CD4-positive, alpha-beta T cell treated with Interleukin-2 at 100 ng/mL for 4 hours (primary cell): ENCODE results near the gene TMEM43.
"Not testable (repeated sequence)": the region's sequence is repeated elsewhere in the genome, so short reads cannot be mapped to it uniquely, and the experiment has no call there.

Source experiments
- DNase-seq: peaks from one replicate; pipeline ENCODE4 v3.0.0-alpha.2; 2020; ENCODE audit warnings: low spot score

The TMEM43 gene

GRCh38 chr3:14124615-14125192, at the start of gene TMEM43, which contains the start of gene CHCHD4:
TMEM43 (plus strand) TSS chr3:14125052; CDS start chr3:14125194, 142 bp downstream.
CHCHD4 (minus strand) TSS chr3:14124870; CDS start chr3:14124676, 194 bp downstream.
- peak; percentile 99 for DNase-seq

GRCh38 chr3:14075233-14075632, 49.6 kb upstream of the TMEM43 start:
- not testable (repeated sequence) for DNase-seq

GRCh38 chr3:14077310-14077709, 47.5 kb upstream of the TMEM43 start:
- no peak for DNase-seq

GRCh38 chr3:14082108-14082657, 42.7 kb upstream of the TMEM43 start:
- DNase-seq = no peak

GRCh38 chr3:14087461-14087860, 37.4 kb upstream of the TMEM43 start:
- DNase-seq = not testable (repeated sequence)

GRCh38 chr3:14091959-14092358, 32.9 kb upstream of the TMEM43 start:
- DNase-seq = not testable (repeated sequence)

GRCh38 chr3:14092464-14092863, 32.4 kb upstream of the TMEM43 start:
- DNase-seq = no peak

- no peak for DNase-seq
Observed at GRCh38 chr3:14093831-14094230, 31.0 kb upstream of the TMEM43 start.

- no peak for DNase-seq
Observed at GRCh38 chr3:14096742-14097141, 28.1 kb upstream of the TMEM43 start.

- no peak for DNase-seq
Observed at GRCh38 chr3:14097616-14098391, 27.0 kb upstream of the TMEM43 start.

GRCh38 chr3:14109821-14110220, 15.0 kb upstream of the TMEM43 start:
- DNase-seq = not testable (repeated sequence)

GRCh38 chr3:14110699-14111098, 14.2 kb upstream of the TMEM43 start:
- no peak for DNase-seq

GRCh38 chr3:14113965-14114635, 10.8 kb upstream of the TMEM43 start:
- no peak for DNase-seq

- DNase-seq = no peak
Observed at GRCh38 chr3:14117468-14118399, 7.1 kb upstream of the TMEM43 start.

- no peak for DNase-seq
Observed at GRCh38 chr3:14118400-14119381, 6.2 kb upstream of the TMEM43 start.

- no peak for DNase-seq
Observed at GRCh38 chr3:14119651-14120050, 5.2 kb upstream of the TMEM43 start.

- no peak for DNase-seq
Observed at GRCh38 chr3:14120111-14120920, 4.5 kb upstream of the TMEM43 start.

GRCh38 chr3:14120921-14121448, 3.9 kb upstream of the TMEM43 start:
- not testable (repeated sequence) for DNase-seq

GRCh38 chr3:14121859-14122258, 3.0 kb upstream of the TMEM43 start:
- DNase-seq = no peak
